Esophagus (tissue), 2 donors: ENCODE measurements around the gene TRUB1. TPM values are rescaled to one million over a fixed set of nuclear protein-coding genes. Genes with fewer than 3 reads are reported as not detected.
"Not testable (repeated sequence)": the region's sequence is repeated elsewhere in the genome, so short reads cannot be mapped to it uniquely, and the experiment has no call there.

Experiments used
- H3K27ac ChIP-seq, 2 donors: one replicate each; pipeline ENCODE4 v1.5.1; 2013; ENCODE audit warnings: low read depth in 2 of 2, mild to moderate bottlenecking in 2 of 2, inconsistent platforms in 1 of 2, low read length in 1 of 2, moderate library complexity in 1 of 2
- H3K27me3 ChIP-seq, 2 donors: one replicate each; pipeline ENCODE4 v1.6.1; 2013; ENCODE audit warnings: low read length in 2 of 2, control low read depth in 1 of 2, mild to moderate bottlenecking in 1 of 2; ENCODE audit not compliant: insufficient read depth in 2 of 2, control insufficient read depth in 1 of 2
- H3K36me3 ChIP-seq, 2 donors: one replicate each; pipeline ENCODE4 v1.6.1; 2013; ENCODE audit warnings: low read length in 1 of 2; ENCODE audit not compliant: control insufficient read depth in 2 of 2, insufficient read depth in 2 of 2
- H3K4me1 ChIP-seq, 2 donors: one replicate each; pipeline ENCODE4 v1.6.1; 2013; ENCODE audit warnings: low read length in 1 of 2; ENCODE audit not compliant: control insufficient read depth in 2 of 2, insufficient read depth in 2 of 2
- H3K4me3 ChIP-seq, 2 donors: one replicate each; pipeline ENCODE4 v1.5.1; 2013; ENCODE audit warnings: low read length in 2 of 2, mild to moderate bottlenecking in 2 of 2, low read depth in 1 of 2, moderate library complexity in 1 of 2
- H3K9me3 ChIP-seq, 2 donors: one replicate each; pipeline ENCODE4 v1.6.1; 2013; ENCODE audit warnings: mild to moderate bottlenecking in 2 of 2, low read depth in 1 of 2, low read length in 1 of 2, moderate library complexity in 1 of 2; ENCODE audit not compliant: control insufficient read depth in 2 of 2, insufficient read depth in 1 of 2
- WGBS, 2 donors: extraction: QIAGEN DNeasy Blood & Tissue Kit; methylation state at CpG; one replicate each; pipeline ENCODE4 v1.1.7; 2013; 5-methylcytosine and 5-hydroxymethylcytosine counted together
- polyA plus RNA-seq, 2 donors: library from polyadenylated mRNA; stranded (reverse); fragments of 200-250 nt; gene quantifications; one replicate each; pipeline ENCODE4 v1.2.3, GENCODE V29; 2013
- donor health status: healthy with polysubstance abuse.
- donor health status: Bipolar disorder and iron deficiency.

The TRUB1 gene
- 1 to 10 TPM; 4.0 to 6.0 TPM for polyA plus RNA-seq

DNA sequence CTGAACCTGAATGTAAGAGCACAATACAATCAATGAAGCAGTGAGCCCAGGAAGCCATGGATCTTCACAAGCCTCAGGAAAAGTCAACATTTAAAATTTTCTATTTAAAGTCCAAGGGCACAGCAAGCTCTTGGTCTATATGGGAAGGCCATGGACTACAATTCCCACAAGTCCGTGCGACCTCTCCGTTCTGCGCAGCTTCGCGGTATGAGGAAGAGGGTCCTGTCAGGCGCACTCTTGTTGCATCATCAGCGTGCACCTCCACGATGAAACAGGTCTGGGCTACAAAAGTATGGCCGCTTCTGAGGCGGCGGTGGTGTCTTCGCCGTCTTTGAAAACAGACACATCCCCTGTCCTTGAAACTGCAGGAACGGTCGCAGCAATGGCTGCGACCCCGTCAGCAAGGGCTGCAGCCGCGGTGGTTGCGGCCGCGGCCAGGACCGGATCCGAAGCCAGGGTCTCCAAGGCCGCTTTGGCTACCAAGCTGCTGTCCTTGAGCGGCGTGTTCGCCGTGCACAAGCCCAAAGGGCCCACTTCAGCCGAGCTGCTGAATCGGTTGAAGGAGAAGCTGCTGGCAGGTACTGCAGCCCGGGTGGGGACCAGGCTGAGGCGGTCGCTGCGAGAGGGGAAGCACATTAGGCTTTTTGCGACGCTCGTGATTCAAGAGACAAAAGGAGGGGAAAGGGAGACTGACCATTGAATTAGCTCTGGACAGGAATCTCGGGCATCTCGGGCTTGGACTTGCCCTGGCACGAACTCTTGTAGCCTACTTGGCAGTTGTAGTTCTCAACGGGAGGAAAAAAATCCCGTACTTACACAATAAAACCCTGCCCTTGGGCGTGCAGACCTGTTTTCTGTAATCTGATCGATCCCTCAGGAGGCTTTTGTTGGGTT is at the start of gene TRUB1:
Gene TRUB1, plus strand, starts transcription at position 234 of the 894 bp plus-strand sequence. Its CDS starts 59 bp downstream, at position 293.
- WGBS, 2 donors: 0% methylated on average over 46 of the region's 46 CpGs
- Histone ChIP-seq H3K4me3 (peak within 1 kb of the TSS; percentile 91 to 94), H3K36me3 (no peaks in the 10 kb centered on the region), H3K27ac (peak within 1 kb of the TSS; percentile 90 to 96), H3K4me1 (no peaks in the 10 kb centered on the region), H3K27me3 (no peaks in the 10 kb centered on the region), H3K9me3 (no peaks in the 10 kb centered on the region)

DNA sequence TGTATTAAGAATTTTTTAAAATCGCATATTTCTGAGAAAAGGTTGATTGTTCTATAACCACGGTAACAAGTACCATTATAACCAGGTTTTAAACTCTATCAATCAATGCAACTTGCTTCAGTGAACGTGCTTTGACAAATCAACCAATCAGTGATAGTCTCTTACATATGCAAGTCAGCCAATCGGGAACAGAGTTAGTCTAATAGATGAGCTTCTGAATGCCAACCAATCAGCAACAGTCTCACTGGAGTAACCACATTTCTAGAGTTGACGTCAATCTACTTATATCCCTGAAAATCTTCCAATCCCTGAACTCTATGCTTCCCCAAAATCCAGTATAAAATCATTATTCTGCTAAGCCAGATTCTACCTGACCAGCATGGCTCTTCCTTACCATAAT is 44.7 kb upstream of the TRUB1 start:
- no peaks in the 10 kb centered on the region for H3K36me3 ChIP-seq
- H3K9me3 ChIP-seq: no peaks in the 10 kb centered on the region
- H3K4me1 ChIP-seq: no peaks in the 10 kb centered on the region
- WGBS, 2 donors: 79% methylated on average over 5 of the region's 5 CpGs
- H3K27ac ChIP-seq: no peak overlapping the region
- no peaks in the 10 kb centered on the region for H3K27me3 ChIP-seq
- no peak overlapping the region for H3K4me3 ChIP-seq

DNA sequence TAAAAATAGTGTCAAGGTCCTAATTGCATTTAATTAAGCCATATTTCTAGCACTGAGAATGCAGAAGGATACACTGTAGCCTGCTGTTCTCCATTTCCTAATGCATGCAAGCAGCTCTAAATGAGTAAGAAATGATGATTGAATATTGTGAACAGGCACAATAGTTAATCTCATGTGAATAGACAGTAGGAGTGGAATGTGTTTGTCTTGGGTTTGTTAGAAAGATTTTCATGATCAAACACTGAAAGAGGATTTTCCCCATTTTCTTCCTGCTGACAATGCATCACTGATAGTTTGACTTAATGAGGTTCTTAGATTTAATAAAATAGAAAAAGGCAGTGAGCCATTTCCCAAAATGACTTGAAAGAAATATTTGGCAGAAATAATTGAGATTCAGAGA is 43.1 kb upstream of the TRUB1 start:
- no peaks in the 10 kb centered on the region for H3K27me3 ChIP-seq
- H3K9me3 ChIP-seq: no peaks in the 10 kb centered on the region
- H3K4me3 ChIP-seq: no peak overlapping the region
- H3K36me3 ChIP-seq: no peaks in the 10 kb centered on the region
- H3K27ac ChIP-seq: no peak overlapping the region
- H3K4me1 ChIP-seq: no peaks in the 10 kb centered on the region

GRCh38 chr10:114897011-114897410 is 41.0 kb upstream of the TRUB1 start:
- H3K27ac ChIP-seq, H3K36me3 ChIP-seq, H3K9me3 ChIP-seq, H3K27me3 ChIP-seq, H3K4me3 ChIP-seq, H3K4me1 ChIP-seq: not testable (repeated sequence)
- 54 to 65% methylated on average over 6 of the region's 6 CpGs for WGBS, 2 donors

DNA sequence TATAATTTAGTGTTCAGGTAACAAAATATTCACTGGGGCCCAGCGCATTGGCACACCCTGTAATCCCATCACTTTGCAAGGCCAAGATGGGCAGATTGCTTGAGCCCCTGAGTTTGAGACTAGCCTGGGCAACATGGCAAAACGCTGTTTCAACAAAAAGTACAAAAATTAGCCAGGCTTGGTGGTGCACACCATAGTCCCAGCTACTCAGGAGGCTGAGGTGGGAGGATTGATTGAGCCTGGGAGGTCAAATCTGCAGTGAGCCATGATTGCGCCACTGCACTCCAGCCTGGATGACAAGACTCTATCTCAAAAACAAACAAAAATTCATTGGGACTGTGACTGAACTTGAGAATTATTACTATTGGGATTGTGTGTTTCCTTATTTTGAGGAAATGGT is 40.4 kb upstream of the TRUB1 start:
- no peak overlapping the region for H3K27ac ChIP-seq
- no peaks in the 10 kb centered on the region for H3K36me3 ChIP-seq
- H3K27me3 ChIP-seq: no peaks in the 10 kb centered on the region
- no peaks in the 10 kb centered on the region for H3K4me1 ChIP-seq
- no peak overlapping the region for H3K4me3 ChIP-seq
- 84 to 91% methylated on average over 3 of the region's 3 CpGs for WGBS, 2 donors
- H3K9me3 ChIP-seq: no peaks in the 10 kb centered on the region

- H3K9me3 ChIP-seq: no peaks in the 10 kb centered on the region
- no peak overlapping the region for H3K27ac ChIP-seq
- H3K27me3 ChIP-seq: no peaks in the 10 kb centered on the region
- WGBS, 2 donors: 92 to 96% methylated on average over 2 of the region's 2 CpGs
- H3K4me1 ChIP-seq: no peaks in the 10 kb centered on the region
- no peaks in the 10 kb centered on the region for H3K36me3 ChIP-seq
- no peak overlapping the region for H3K4me3 ChIP-seq
Measured at GRCh38 chr10:114899982-114900381, 38.0 kb upstream of the TRUB1 start.

- no peak overlapping the region for H3K4me3 ChIP-seq
- H3K27me3 ChIP-seq: no peaks in the 10 kb centered on the region
- no peaks in the 10 kb centered on the region for H3K9me3 ChIP-seq
- H3K4me1 ChIP-seq: no peaks in the 10 kb centered on the region
- H3K36me3 ChIP-seq: no peaks in the 10 kb centered on the region
- H3K27ac ChIP-seq: no peak overlapping the region
- 94% methylated on average over 12 of the region's 12 CpGs for WGBS, 2 donors
Measured at GRCh38 chr10:114900658-114901057, 37.3 kb upstream of the TRUB1 start.

GRCh38 chr10:114902151-114902550 is 35.8 kb upstream of the TRUB1 start:
- H3K4me1 ChIP-seq: no peaks in the 10 kb centered on the region
- no peaks in the 10 kb centered on the region for H3K27me3 ChIP-seq
- no peaks in the 10 kb centered on the region for H3K36me3 ChIP-seq
- H3K4me3 ChIP-seq: no peak overlapping the region
- H3K27ac ChIP-seq: no peak overlapping the region
- 71 to 75% methylated on average over 1 of the region's 1 CpG for WGBS, 2 donors
- no peaks in the 10 kb centered on the region for H3K9me3 ChIP-seq

DNA sequence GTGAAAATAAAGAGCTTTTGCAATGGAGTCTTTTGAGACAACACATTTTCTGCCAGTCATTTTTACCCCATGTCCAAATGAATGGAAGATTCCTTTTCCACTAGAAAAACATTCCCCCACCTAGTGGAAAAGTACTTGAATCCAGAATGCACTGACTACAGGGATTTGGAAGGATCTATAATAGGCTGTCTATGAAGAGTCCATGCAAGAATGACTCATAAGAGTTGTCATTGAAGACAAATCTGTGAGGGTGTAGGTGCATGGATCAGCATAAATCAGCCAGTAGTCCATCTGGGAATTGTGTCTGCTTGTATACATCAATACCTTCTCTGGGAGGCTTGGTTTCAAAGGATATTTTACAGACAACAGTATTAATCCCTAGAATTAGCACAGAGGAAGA is 32.5 kb upstream of the TRUB1 start:
- no peaks in the 10 kb centered on the region for H3K27me3 ChIP-seq
- no peaks in the 10 kb centered on the region for H3K36me3 ChIP-seq
- no peaks in the 10 kb centered on the region for H3K9me3 ChIP-seq
- H3K4me3 ChIP-seq: no peak overlapping the region
- no peaks in the 10 kb centered on the region for H3K4me1 ChIP-seq
- no peak overlapping the region for H3K27ac ChIP-seq

GRCh38 chr10:114906981-114907380 is 31.0 kb upstream of the TRUB1 start:
- WGBS, 2 donors: 67 to 72% methylated on average over 3 of the region's 3 CpGs
- Histone ChIP-seq H3K27ac (no peak overlapping the region), H3K4me3 (no peak overlapping the region), H3K27me3 (no peaks in the 10 kb centered on the region), H3K9me3 (no peaks in the 10 kb centered on the region), H3K36me3 (no peaks in the 10 kb centered on the region), H3K4me1 (no peaks in the 10 kb centered on the region)
